Left lung (tissue), 10 donors: ENCODE results near the gene RNU7-1. TPM values are rescaled to one million over a fixed set of nuclear protein-coding genes. Genes with fewer than 3 reads are reported as not detected.

Experiments
- ATAC-seq: fragments of 200-7000 bp; cut with Tn5 transposase; one replicate; pipeline ENCODE4 v1.9.1; 2020; ENCODE audit warnings: moderate library complexity
- DNase-seq, 4 donors: peaks; one replicate each; pipeline ENCODE4 v3.0.0-alpha.2; 2013 to 2020
- H3K27ac ChIP-seq, 2 donors: fragments of 200-600 bp; sonication (generic) in 1 of 2; one replicate each; pipeline versions ENCODE4 v1.5.0 to v1.8.0; 2020 to 2021
- H3K27me3 ChIP-seq, 2 donors: fragments of 200-600 bp; sonication (generic) in 1 of 2; one replicate each; pipeline versions ENCODE4 v1.5.0 to v1.8.0; 2020 to 2021
- H3K36me3 ChIP-seq, 2 donors: fragments of 200-600 bp; sonication (generic) in 1 of 2; one replicate each; pipeline versions ENCODE4 v1.5.0 to v1.8.0; 2020 to 2021
- H3K4me1 ChIP-seq, 2 donors: fragments of 200-600 bp; one replicate each; pipeline ENCODE4 v1.8.0; 2021
- H3K4me3 ChIP-seq, 2 donors: fragments of 200-600 bp; sonication (generic) in 1 of 2; one replicate each; pipeline versions ENCODE4 v1.5.0 to v1.8.0; 2020 to 2021; ENCODE audit warnings: mild to moderate bottlenecking in 1 of 2
- H3K9me3 ChIP-seq, 2 donors: fragments of 200-600 bp; sonication (generic) in 1 of 2; one replicate each; pipeline versions ENCODE4 v1.5.0 to v1.8.0; 2020 to 2021
- intact Hi-C, 2 donors: fragments of 100-400 bp; cut with DNase I; formaldehyde crosslinking; loops; one replicate each; pipeline versions ENCODE4 v1.11.2 to v1.14.2; 2022
- polyA plus RNA-seq, 6 donors: library from polyadenylated mRNA; unstranded; fragments of 120-200 nt; gene quantifications; one replicate each; pipeline ENCODE4 v1.2.1, GENCODE V29; 2013; ENCODE audit not compliant: insufficient read length in 6 of 6
- total RNA-seq, 2 donors: library from RNA; stranded (reverse); fragmentation: NEBNext Ultra II Directional; extraction: Animal tissue kit (Norgen Biotek cat#: 25700); gene quantifications; one replicate each; pipeline ENCODE4 v1.2.1, GENCODE V29; 2021
- TF ChIP-seq, protein P1 (sequence below), 2 donors: fragments of 200-600 bp; sonication (generic) in 1 of 2; IDR thresholded peaks; one replicate each; pipeline versions ENCODE4 v1.5.0 to v1.8.0; 2021; ENCODE audit warnings: antibody characterized with exemption in 2 of 2
- donor health status: DM: no; HTN: yes; CAD: no.
- donor health status: DM: no; HTN: no; CAD: no.

Gene RNU7-1
- total and polyA plus RNA-seq, 8 donors: 7.9 to 9.7 TPM; not detected in 6

DNA sequence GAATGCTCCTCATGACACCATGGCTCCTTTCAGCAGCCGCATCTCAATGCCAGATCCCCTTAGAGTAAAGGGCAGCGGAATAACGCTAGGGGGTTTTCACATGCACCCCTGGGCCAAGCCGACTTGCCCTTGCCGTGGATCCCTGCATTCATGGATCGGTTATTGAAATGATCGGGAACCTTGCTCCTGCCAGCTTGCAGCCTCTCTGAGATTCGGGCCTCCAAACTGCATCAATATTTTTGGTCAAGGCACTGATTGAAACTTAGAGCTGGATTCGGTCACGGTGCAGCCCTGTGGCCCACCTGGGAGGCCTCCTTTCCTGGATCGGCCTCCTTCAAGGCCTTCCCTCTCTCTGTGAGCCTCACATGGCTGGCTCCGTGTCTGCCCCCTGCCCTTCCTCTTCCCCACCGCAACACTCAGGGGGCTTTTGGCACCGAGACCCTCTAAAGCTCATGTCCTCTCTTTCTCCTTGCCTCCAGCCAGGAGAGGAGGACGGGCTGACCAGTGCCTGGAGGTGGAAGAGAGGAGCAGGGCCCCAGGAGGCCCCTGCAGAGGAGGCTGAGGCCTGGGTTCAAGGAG lies 9.3 kb downstream of the RNU7-1 start:
- no peaks in the 10 kb centered on the region for H3K27me3 ChIP-seq
- no peaks in the 10 kb centered on the region for H3K9me3 ChIP-seq
- peaks cover 0 to 43% of the 10 kb centered on the region in 2 donors for H3K36me3 ChIP-seq
- intact Hi-C loops: loop anchor here in 1 of 2 donors (10.0 kb wide), 1 partner anchor 162 kb away; no protein-coding TSS in a partner anchor
- ATAC-seq: no peak
- TF ChIP-seq, protein P1, sequence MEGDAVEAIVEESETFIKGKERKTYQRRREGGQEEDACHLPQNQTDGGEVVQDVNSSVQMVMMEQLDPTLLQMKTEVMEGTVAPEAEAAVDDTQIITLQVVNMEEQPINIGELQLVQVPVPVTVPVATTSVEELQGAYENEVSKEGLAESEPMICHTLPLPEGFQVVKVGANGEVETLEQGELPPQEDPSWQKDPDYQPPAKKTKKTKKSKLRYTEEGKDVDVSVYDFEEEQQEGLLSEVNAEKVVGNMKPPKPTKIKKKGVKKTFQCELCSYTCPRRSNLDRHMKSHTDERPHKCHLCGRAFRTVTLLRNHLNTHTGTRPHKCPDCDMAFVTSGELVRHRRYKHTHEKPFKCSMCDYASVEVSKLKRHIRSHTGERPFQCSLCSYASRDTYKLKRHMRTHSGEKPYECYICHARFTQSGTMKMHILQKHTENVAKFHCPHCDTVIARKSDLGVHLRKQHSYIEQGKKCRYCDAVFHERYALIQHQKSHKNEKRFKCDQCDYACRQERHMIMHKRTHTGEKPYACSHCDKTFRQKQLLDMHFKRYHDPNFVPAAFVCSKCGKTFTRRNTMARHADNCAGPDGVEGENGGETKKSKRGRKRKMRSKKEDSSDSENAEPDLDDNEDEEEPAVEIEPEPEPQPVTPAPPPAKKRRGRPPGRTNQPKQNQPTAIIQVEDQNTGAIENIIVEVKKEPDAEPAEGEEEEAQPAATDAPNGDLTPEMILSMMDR (IDR thresholded peaks at IDR 0.05): no peak
- H3K4me3 ChIP-seq: peak overlapping the region; percentile 23 to 69
- peak overlapping the region; percentile 82 to 93 for H3K27ac ChIP-seq
- no peak for DNase-seq
- peaks cover 5 to 74% of the 10 kb centered on the region in 2 donors for H3K4me1 ChIP-seq

DNA sequence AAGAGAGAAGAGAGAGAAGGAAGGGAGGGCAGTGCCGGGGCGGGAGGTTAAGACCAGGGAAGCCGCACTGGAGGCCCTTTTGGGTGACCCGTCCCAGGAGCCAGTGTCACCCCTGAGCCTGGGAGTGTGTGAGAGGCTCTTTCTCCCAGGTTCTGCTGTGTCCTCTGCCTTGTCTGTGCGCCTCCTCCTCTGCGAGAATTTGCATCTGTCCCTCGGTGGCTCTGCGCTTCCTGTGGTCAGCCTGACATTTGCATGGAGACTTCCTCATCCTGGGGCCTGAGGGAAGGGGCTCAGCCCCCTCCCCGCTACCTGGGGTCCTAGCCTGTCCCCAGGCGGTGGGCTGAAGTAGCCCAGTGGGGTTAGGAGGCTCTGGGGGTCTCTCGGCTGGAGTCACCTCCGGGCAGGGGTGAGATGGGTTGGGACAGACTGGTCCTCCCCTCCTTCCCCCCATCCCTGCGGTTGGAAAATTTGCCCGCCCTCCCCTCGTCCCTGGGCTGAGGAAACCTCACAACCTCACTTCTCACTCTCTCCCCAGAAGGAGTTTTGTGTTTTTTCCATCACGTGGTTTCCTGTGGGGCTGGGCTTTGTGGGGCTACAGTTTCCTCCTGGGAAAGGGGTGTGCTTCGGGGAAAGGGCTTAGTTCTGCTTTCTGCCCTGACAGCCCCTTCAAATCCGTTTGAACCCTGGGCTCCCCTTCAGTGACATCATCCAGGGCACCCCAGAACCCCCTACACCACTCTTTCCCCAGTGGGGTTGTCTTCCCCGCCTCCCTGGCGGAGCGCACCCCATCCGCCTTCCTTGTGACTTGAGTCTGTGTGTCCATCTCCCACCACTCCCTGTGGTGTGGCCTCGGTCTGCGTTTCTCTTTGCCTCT lies 10.1 kb downstream of the RNU7-1 start:
- no peaks in the 10 kb centered on the region for H3K9me3 ChIP-seq
- H3K27me3 ChIP-seq: no peaks in the 10 kb centered on the region
- peak in 2 of 4 donors; percentile 83 to 90 for DNase-seq
- peaks cover 5 to 74% of the 10 kb centered on the region in 2 donors for H3K4me1 ChIP-seq
- H3K36me3 ChIP-seq: peaks cover 0 to 49% of the 10 kb centered on the region in 2 donors
- peak; percentile 65 for ATAC-seq
- intact Hi-C loops: loop anchor here in 1 of 2 donors (10.0 kb wide), 1 partner anchor 161 kb away; no protein-coding TSS in a partner anchor
- peak overlapping the region; percentile 82 to 93 for H3K27ac ChIP-seq
- TF ChIP-seq, protein P1 (IDR thresholded peaks at IDR 0.05): no peak
- H3K4me3 ChIP-seq: peak overlapping the region; percentile 23 to 69

DNA sequence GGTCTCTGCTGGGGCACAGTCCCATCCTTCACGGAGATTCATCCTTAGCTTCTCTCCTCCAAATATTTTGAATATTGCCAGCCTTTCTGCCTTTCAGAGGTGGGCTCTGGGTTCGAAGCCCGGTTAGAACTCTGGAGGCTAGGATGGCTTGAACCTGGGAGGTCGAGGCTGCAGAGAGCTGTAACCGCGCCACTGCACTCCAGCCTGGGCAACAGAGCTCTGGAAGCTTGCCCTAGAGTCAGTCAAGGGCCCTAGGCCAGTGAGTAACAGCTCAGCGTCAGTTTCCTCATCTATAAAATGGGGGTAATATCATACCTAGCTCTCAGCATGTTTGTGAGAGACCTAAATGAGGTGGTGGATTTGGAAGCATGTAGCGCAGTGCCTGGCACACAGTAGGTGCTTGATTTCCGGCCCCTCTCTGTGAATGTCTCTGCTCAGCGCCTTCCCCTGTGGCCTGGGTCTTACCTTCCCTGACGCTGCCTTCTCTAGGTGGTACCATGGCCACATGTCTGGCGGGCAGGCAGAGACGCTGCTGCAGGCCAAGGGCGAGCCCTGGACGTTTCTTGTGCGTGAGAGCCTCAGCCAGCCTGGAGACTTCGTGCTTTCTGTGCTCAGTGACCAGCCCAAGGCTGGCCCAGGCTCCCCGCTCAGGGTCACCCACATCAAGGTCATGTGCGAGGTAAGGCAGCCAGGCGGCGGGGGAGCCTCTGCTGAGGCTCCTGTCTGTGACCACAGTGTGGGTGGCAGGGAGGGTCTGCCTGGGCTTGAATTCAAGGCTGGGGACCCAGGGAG lies 10.9 kb downstream of the RNU7-1 start:
- Histone ChIP-seq H3K9me3 (no peaks in the 10 kb centered on the region), H3K27ac (peak overlapping the region; percentile 26 to 93), H3K36me3 (peaks cover 0 to 50% of the 10 kb centered on the region in 2 donors), H3K4me3 (peak overlapping the region in 1 of 2 donors; percentile 69), H3K27me3 (no peaks in the 10 kb centered on the region), H3K4me1 (peaks cover 5 to 74% of the 10 kb centered on the region in 2 donors)
- TF ChIP-seq, protein P1 (IDR thresholded peaks at IDR 0.05): no peak
- intact Hi-C loops: loop anchor here in 1 of 2 donors (10.0 kb wide), 1 partner anchor 160 kb away; no protein-coding TSS in a partner anchor
- ATAC-seq (no peak), DNase-seq (peak in 1 of 4 donors; percentile 31)

- Histone ChIP-seq H3K4me3 (peak overlapping the region in 1 of 2 donors; percentile 69), H3K9me3 (no peaks in the 10 kb centered on the region), H3K27ac (peak overlapping the region in 1 of 2 donors; percentile 93), H3K27me3 (no peaks in the 10 kb centered on the region), H3K4me1 (peaks cover 12 to 78% of the 10 kb centered on the region in 2 donors), H3K36me3 (peaks cover 0 to 58% of the 10 kb centered on the region in 2 donors)
- DNase-seq: peak in 2 of 4 donors; percentile 30 to 41
- ATAC-seq: no peak
- TF ChIP-seq, protein P1 (IDR thresholded peaks at IDR 0.05): no peak
- intact Hi-C loops: loop anchor here in 1 of 2 donors (10.0 kb wide), 1 partner anchor 159 kb away; no protein-coding TSS in a partner anchor
Observed at GRCh38 chr12:6955108-6956020, 11.7 kb downstream of the RNU7-1 start.
